Smooth muscle cell (in vitro differentiated cells): ENCODE results near the gene TNFSF12. TPM values are rescaled to one million over a fixed set of nuclear protein-coding genes. Genes with fewer than 3 reads are reported as not detected.
A peak's percentile ranks its signal among the peaks of the same experiment; 100 is the strongest.

Experiments used
- DNase-seq: peaks from one replicate; lab custom pipeline; 2025; ENCODE audit not compliant: unreplicated experiment; lab: John Stamatoyannopoulos, UW
- H2AFZ ChIP-seq: fragments of 200-600 bp; sonication (generic); 2 replicates; pipeline ENCODE4 v1.6.0; 2016; ENCODE audit warnings: antibody characterized with exemption, low read depth, mild to moderate bottlenecking
- H3F3A ChIP-seq: fragments of 200-600 bp; sonication (generic); 2 replicates; pipeline ENCODE4 v1.6.0; 2017; ENCODE audit warnings: antibody characterized with exemption, low read depth
- H3K27ac ChIP-seq: fragments of 200-600 bp; sonication (generic); 2 replicates; pipeline ENCODE4 v1.5.1; 2016; ENCODE audit warnings: low read depth, mild to moderate bottlenecking
- H3K27me3 ChIP-seq: fragments of 200-600 bp; sonication (generic); 2 replicates; pipeline ENCODE4 v1.6.1; 2016; ENCODE audit warnings: low read depth, mild to moderate bottlenecking
- H3K36me3 ChIP-seq: fragments of 200-600 bp; sonication (generic); 2 replicates; pipeline ENCODE4 v1.5.1; 2016; ENCODE audit warnings: low read depth
- H3K4me1 ChIP-seq: fragments of 200-600 bp; sonication (generic); 2 replicates; pipeline ENCODE4 v1.5.1; 2016; ENCODE audit warnings: low read depth
- H3K4me2 ChIP-seq: fragments of 200-600 bp; sonication (generic); 2 replicates; pipeline ENCODE4 v1.6.0; 2016; ENCODE audit warnings: mild to moderate bottlenecking
- H3K4me3 ChIP-seq: fragments of 200-600 bp; sonication (generic); 2 replicates; pipeline ENCODE4 v1.5.1; 2016; ENCODE audit warnings: mild to moderate bottlenecking
- H3K79me2 ChIP-seq: fragments of 200-600 bp; sonication (generic); 2 replicates; pipeline ENCODE4 v1.6.0; 2016; ENCODE audit warnings: low read depth, mild to moderate bottlenecking
- H3K9ac ChIP-seq: fragments of 200-600 bp; sonication (generic); 2 replicates; pipeline ENCODE4 v1.6.0; 2016; ENCODE audit warnings: low read depth
- H3K9me3 ChIP-seq: fragments of 200-600 bp; sonication (generic); replicated peaks from 2 replicates; pipeline ENCODE4 v1.5.1; 2016; ENCODE audit warnings: low read depth
- H4K20me1 ChIP-seq: fragments of 200-600 bp; sonication (generic); 2 replicates; pipeline ENCODE4 v1.6.0; 2016; ENCODE audit warnings: low read depth
- WGBS: methylation state at CpG from one replicate; pipeline ENCODE4 v1.1.7; 2016; ENCODE audit warnings: low lambda C conversion rate; 5-methylcytosine and 5-hydroxymethylcytosine counted together
- polyA plus RNA-seq: library from polyadenylated mRNA; unstranded; fragments of >200 nt; fragmentation: Nextera tagmentation; extraction: Ambion mirVana; gene quantifications from 2 replicates; pipeline ENCODE4 v1.2.1, GENCODE V29; 2016
- total RNA-seq: library from RNA; depleted of rRNA; stranded (reverse); fragments of >200 nt; gene quantifications from 2 replicates; pipeline ENCODE4 v1.2.3, GENCODE V29; 2014
- TF ChIP-seq, protein P1 (sequence below): fragments of 200-600 bp; sonication (generic); IDR thresholded peaks from 2 replicates; pipeline ENCODE4 v1.5.1; 2017; ENCODE audit warnings: borderline replicate concordance, mild to moderate bottlenecking, antibody characterized with exemption; ENCODE audit not compliant: insufficient read depth, poor library complexity, severe bottlenecking

Gene TNFSF12
- total and polyA plus RNA-seq, 2 experiments from 2014 or later, result 6.2 to 13.6 TPM

DNA sequence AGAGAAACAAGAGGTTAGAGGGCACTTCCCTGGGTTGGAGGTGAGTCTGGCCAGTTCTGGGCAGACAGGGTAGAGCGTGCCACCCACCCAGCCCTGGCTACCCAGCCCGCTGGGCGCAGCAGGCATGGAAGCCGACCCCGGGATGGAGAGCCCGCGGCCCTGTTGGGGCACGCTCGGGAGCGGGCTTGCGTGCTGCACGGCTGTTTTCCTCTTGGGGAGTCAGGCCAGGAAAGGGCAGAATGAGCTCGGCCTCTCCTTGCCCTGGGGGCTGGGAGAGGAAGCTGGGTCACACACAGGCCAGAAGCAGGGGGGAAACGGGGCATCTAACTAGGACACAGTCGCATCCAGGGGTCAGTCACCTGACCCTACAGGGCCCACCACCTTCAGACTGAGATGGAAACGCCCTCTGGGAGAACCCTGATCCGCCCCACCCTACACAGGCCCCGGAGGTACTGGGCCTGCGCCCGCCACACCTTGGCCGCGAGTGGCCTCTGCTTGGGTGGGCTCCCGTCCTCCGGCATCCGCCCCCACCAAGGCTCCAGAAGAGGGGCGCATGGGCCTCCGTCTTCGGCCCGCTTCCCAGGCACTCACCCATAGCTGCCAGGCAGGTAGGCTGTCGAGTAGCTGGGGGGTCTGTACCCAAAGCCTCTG lies 39.8 kb downstream of the TNFSF12 start:
- Histone ChIP-seq H3K27ac (peak overlapping the region; percentile 96), H3F3A (peaks cover 5% of the 10 kb centered on the region), H3K27me3 (no peaks in the 10 kb centered on the region), H4K20me1 (peaks cover 9% of the 10 kb centered on the region), H3K36me3 (no peaks in the 10 kb centered on the region), H3K9me3 (no peaks in the 10 kb centered on the region), H3K4me2 (peak overlapping the region; percentile 77), H3K4me1 (peaks cover 35% of the 10 kb centered on the region), H3K9ac (peak overlapping the region; percentile 54), H3K79me2 (peaks cover 17% of the 10 kb centered on the region), H2AFZ (no peak overlapping the region), H3K4me3 (peak overlapping the region; percentile 38)
- no peak for DNase-seq
- WGBS, result 66% methylated on average over 28 of the region's 30 CpGs
- TF ChIP-seq, protein P1, sequence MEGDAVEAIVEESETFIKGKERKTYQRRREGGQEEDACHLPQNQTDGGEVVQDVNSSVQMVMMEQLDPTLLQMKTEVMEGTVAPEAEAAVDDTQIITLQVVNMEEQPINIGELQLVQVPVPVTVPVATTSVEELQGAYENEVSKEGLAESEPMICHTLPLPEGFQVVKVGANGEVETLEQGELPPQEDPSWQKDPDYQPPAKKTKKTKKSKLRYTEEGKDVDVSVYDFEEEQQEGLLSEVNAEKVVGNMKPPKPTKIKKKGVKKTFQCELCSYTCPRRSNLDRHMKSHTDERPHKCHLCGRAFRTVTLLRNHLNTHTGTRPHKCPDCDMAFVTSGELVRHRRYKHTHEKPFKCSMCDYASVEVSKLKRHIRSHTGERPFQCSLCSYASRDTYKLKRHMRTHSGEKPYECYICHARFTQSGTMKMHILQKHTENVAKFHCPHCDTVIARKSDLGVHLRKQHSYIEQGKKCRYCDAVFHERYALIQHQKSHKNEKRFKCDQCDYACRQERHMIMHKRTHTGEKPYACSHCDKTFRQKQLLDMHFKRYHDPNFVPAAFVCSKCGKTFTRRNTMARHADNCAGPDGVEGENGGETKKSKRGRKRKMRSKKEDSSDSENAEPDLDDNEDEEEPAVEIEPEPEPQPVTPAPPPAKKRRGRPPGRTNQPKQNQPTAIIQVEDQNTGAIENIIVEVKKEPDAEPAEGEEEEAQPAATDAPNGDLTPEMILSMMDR, result no peak

GRCh38 chr17:7589204-7589868 lies 40.5 kb downstream of the TNFSF12 start:
- H3K36me3 ChIP-seq, result peaks cover 6% of the 10 kb centered on the region
- no peak overlapping the region for H2AFZ ChIP-seq
- H3K27me3 ChIP-seq, result no peaks in the 10 kb centered on the region
- peak overlapping the region; percentile 38 for H3K4me3 ChIP-seq
- TF ChIP-seq, protein P1, result peak; percentile 85
- H3F3A ChIP-seq, result peaks cover 5% of the 10 kb centered on the region
- H3K79me2 ChIP-seq, result peaks cover 14% of the 10 kb centered on the region
- peak overlapping the region; percentile 96 for H3K27ac ChIP-seq
- DNase-seq, result no peak
- H3K9ac ChIP-seq, result peak overlapping the region; percentile 54
- H3K4me2 ChIP-seq, result peak overlapping the region; percentile 77
- H3K9me3 ChIP-seq, result no peaks in the 10 kb centered on the region
- H4K20me1 ChIP-seq, result peaks cover 9% of the 10 kb centered on the region
- H3K4me1 ChIP-seq, result peaks cover 31% of the 10 kb centered on the region
- whole genome bisulfite sequencing, result 23% methylated on average over 56 of the region's 56 CpGs

- peak within 1 kb of the TSS; percentile 60 for H3K9ac ChIP-seq
- H2AFZ ChIP-seq, result no peak within 1 kb of the TSS
- no peaks in the 10 kb centered on the region for H3K9me3 ChIP-seq
- peak within 1 kb of the TSS; percentile 77 for H3K4me2 ChIP-seq
- H3K79me2 ChIP-seq, result peaks cover 6% of the 10 kb centered on the region
- H4K20me1 ChIP-seq, result peaks cover 9% of the 10 kb centered on the region
- no peaks in the 10 kb centered on the region for H3K27me3 ChIP-seq
- no peak for DNase-seq
- TF ChIP-seq, protein P1, result no peak
- peak within 1 kb of the TSS; percentile 38 for H3K4me3 ChIP-seq
- 46% methylated on average over 21 of the region's 24 CpGs for WGBS
- peaks cover 5% of the 10 kb centered on the region for H3F3A ChIP-seq
- peak within 1 kb of the TSS; percentile 96 for H3K27ac ChIP-seq
- H3K4me1 ChIP-seq, result peaks cover 23% of the 10 kb centered on the region
- peaks cover 10% of the 10 kb centered on the region for H3K36me3 ChIP-seq
Observed at GRCh38 chr17:7589891-7590691, 41.2 kb downstream of the TNFSF12 start, which contains the start of gene SOX15. Gene SOX15, minus strand, starts transcription at chr17:7590094. Its CDS starts 418 bp downstream, at chr17:7589676.
